GM23338 (cell line): ENCODE measurements around the gene KCNMA1. TPM values are rescaled to one million over a fixed set of nuclear protein-coding genes. Genes with fewer than 3 reads are reported as not detected.

Experiments
- ATAC-seq: fragments of 200-7000 bp; cut with Tn5 transposase; 3 replicates; pipeline ENCODE4 v1.9.1; 2020
- DNase-seq: peaks from one replicate; pipeline ENCODE4 v3.0.0-alpha.2; 2015; ENCODE audit warnings: low spot score
- H2AFZ ChIP-seq: fragments of 200-600 bp; sonication (generic); 2 replicates; pipeline ENCODE4 v1.8.0; 2016; ENCODE audit warnings: antibody characterized with exemption, mild to moderate bottlenecking, moderate library complexity
- H3F3A ChIP-seq: fragments of 200-600 bp; sonication (generic); replicated peaks from 2 replicates; pipeline ENCODE4 v1.8.0; 2017; ENCODE audit warnings: antibody characterized with exemption, mixed run types, low read depth
- H3K27ac ChIP-seq: fragments of 200-600 bp; sonication (generic); 2 replicates; pipeline ENCODE4 v1.6.1; 2016; ENCODE audit warnings: low read depth
- H3K27me3 ChIP-seq: fragments of 200-600 bp; sonication (generic); 2 replicates; pipeline ENCODE4 v1.8.0; 2016; ENCODE audit warnings: mild to moderate bottlenecking, mixed run types, moderate library complexity; ENCODE audit not compliant: insufficient read depth
- H3K36me3 ChIP-seq: fragments of 200-600 bp; sonication (generic); 2 replicates; pipeline ENCODE4 v1.8.0; 2016; ENCODE audit warnings: mild to moderate bottlenecking; ENCODE audit not compliant: insufficient read depth
- H3K4me1 ChIP-seq: fragments of 200-600 bp; sonication (generic); 2 replicates; pipeline ENCODE4 v1.8.0; 2016; ENCODE audit warnings: mild to moderate bottlenecking, moderate library complexity; ENCODE audit not compliant: insufficient read depth
- H3K4me2 ChIP-seq: fragments of 200-600 bp; sonication (generic); 2 replicates; pipeline ENCODE4 v1.7.1; 2017; ENCODE audit warnings: mixed run types
- H3K4me3 ChIP-seq: fragments of 200-600 bp; sonication (generic); 2 replicates; pipeline ENCODE4 v1.6.1; 2016; ENCODE audit warnings: mixed run types
- H3K79me2 ChIP-seq: fragments of 200-600 bp; sonication (generic); replicated peaks from 2 replicates; pipeline ENCODE4 v1.8.0; 2017; ENCODE audit warnings: mild to moderate bottlenecking; ENCODE audit not compliant: insufficient read depth
- H3K9me2 ChIP-seq: fragments of 200-600 bp; sonication (generic); 2 replicates; pipeline ENCODE4 v1.8.0; 2017; ENCODE audit not compliant: insufficient read depth
- H4K20me1 ChIP-seq: fragments of 200-600 bp; sonication (generic); replicated peaks from 2 replicates; pipeline ENCODE4 v1.8.0; 2017; ENCODE audit warnings: mild to moderate bottlenecking; ENCODE audit not compliant: insufficient read depth
- H3K27ac Mint-ChIP-seq: 2 replicates; pipeline ENCODE4 v1.8.0; 2020; ENCODE audit warnings: inconsistent platforms, mild to moderate bottlenecking, moderate library complexity, mixed read lengths
- H3K27me3 Mint-ChIP-seq: 3 replicates; pipeline ENCODE4 v1.8.0; 2022; ENCODE audit warnings: low read depth, mild to moderate bottlenecking, moderate library complexity, mixed read lengths, inconsistent platforms; ENCODE audit not compliant: insufficient read depth, poor library complexity
- H3K36me3 Mint-ChIP-seq: 3 replicates; pipeline ENCODE4 v1.8.0; 2021; ENCODE audit warnings: low read depth, mild to moderate bottlenecking, inconsistent platforms, moderate library complexity, mixed read lengths
- H3K4me1 Mint-ChIP-seq: 3 replicates; pipeline ENCODE4 v1.8.0; 2020; ENCODE audit warnings: mild to moderate bottlenecking, inconsistent platforms, mixed read lengths
- H3K4me3 Mint-ChIP-seq: 3 replicates; pipeline ENCODE4 v1.8.0; 2021; ENCODE audit warnings: moderate library complexity, mild to moderate bottlenecking, inconsistent platforms, mixed read lengths
- H3K9me3 Mint-ChIP-seq: 3 replicates; pipeline ENCODE4 v1.8.0; 2020; ENCODE audit warnings: moderate library complexity, mild to moderate bottlenecking, inconsistent platforms, mixed read lengths
- CREB1 ChIP-seq: fragments of 250-450 bp; sonication (Bioruptor Pico); IDR thresholded peaks from 2 replicates; pipeline ENCODE4 v1.5.0; 2020; ENCODE audit warnings: low read depth, mild to moderate bottlenecking, moderate library complexity
- JUNB ChIP-seq: IDR thresholded peaks from one replicate; pipeline ENCODE4 v1.6.1; 2016; ENCODE audit warnings: antibody characterized with exemption; ENCODE audit not compliant: unreplicated experiment
- NANOG ChIP-seq: IDR thresholded peaks from 2 replicates; pipeline ENCODE4 v1.6.1; 2016; ENCODE audit warnings: antibody characterized with exemption, borderline replicate concordance
- POLR2AphosphoS5 ChIP-seq: IDR thresholded peaks from 2 replicates; pipeline ENCODE4 v1.6.1; 2016; ENCODE audit warnings: antibody characterized with exemption, low read depth
- STAT1 ChIP-seq: IDR thresholded peaks from one replicate; pipeline ENCODE4 v1.6.1; 2016; ENCODE audit warnings: antibody characterized with exemption; ENCODE audit not compliant: unreplicated experiment
- ZNF114 ChIP-seq: fragments of 250-450 bp; sonication (Bioruptor Pico); IDR thresholded peaks from 2 replicates; pipeline ENCODE4 v1.5.0; 2020; ENCODE audit warnings: mild to moderate bottlenecking, moderate library complexity
- polyA plus RNA-seq: library from polyadenylated mRNA; unstranded; fragments of >200 nt; fragmentation: Nextera tagmentation; extraction: Ambion mirVana; gene quantifications from 2 replicates; pipeline ENCODE4 v1.2.1, GENCODE V29; 2016
- total RNA-seq: library from RNA; depleted of rRNA; stranded (reverse); fragments of >200 nt; shearing (Covaris generic); gene quantifications from 2 replicates; pipeline ENCODE4 v1.2.3, GENCODE V29; 2014
- TF ChIP-seq, protein P1 (sequence below): fragments of 250-450 bp; sonication (Bioruptor Pico); IDR thresholded peaks from 2 replicates; pipeline ENCODE4 v1.5.0; 2020; ENCODE audit warnings: mild to moderate bottlenecking, moderate library complexity
- TF ChIP-seq, protein P2 (sequence below): IDR thresholded peaks from 2 replicates; pipeline ENCODE4 v1.6.1; 2016; ENCODE audit warnings: antibody characterized with exemption
- TF ChIP-seq, protein P3 (sequence below), 2 experiments: fragments of 200-600 bp in 1 of 2; sonication (generic) in 1 of 2; conservative IDR thresholded peaks; 2 replicates each; pipeline versions ENCODE4 v1.5.1 to v1.6.1; 2016 to 2017; ENCODE audit warnings: antibody characterized with exemption in 2 of 2, low read depth in 2 of 2, mild to moderate bottlenecking in 2 of 2, moderate library complexity in 1 of 2

The KCNMA1 gene
- total and polyA plus RNA-seq, 2 experiments from 2014 or later: 8.2 to 9.0 TPM

DNA sequence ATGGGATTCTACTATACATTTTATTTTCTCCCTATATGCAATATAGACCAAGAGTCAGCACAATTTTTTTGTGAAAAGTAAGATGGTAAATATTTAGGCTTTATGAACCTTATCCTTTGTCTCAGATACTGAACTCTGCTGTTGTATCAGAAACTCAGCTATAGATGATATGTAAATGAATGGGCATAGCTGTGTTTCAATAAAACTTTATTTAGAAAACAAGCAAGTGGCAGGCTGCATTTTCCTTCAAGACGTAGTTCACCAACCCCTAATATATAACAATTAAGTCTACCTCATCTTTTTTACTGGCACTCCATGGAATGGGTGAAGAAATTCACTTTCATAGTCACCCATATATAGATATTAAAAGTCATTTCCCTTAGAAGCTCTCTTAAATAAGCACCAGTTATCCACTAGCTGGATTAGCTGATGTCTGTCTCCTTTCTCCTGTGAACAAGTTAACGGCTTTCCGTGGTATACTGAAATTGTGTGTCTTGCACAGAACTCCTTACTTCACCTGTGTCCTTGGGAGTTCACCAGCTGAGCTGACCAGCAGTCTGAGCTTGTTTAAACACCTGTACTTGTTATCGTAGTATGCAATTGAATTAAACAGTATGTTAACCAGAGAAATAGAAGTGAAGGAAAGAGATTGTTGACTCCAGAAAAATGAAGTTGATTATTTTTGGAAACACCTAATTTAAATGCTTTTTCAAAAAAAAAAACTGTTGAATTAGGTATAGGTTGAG is 770.6 kb downstream of the KCNMA1 start:
- H4K20me1 ChIP-seq: no peaks in the 10 kb centered on the region
- no peaks in the 10 kb centered on the region for H3K36me3 Mint-ChIP-seq

DNA sequence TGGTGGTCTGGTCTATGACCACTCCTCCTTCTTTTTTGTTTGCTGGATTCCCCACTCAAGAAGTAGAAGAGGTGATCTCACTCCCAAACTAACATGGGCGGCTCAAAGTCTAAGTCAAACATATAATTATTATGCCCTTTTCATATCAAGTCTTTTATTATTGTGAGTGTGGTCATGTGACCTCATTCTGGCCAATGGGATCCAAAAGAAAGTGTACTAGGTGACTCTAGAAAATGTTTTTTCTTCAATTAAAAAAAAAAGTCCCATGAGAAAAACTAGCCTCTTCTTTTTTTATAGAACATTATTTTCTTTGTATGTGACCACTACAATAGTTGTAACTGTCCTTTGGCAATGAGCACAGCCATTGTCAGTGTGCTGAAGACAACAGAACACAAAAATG is 772.7 kb downstream of the KCNMA1 start:
- no peaks in the 10 kb centered on the region for H3K79me2 ChIP-seq
- no peak overlapping the region for H2AFZ ChIP-seq
- Mint-ChIP-seq H3K36me3 (no peaks in the 10 kb centered on the region), H3K4me3 (no peak overlapping the region), H3K4me1 (no peaks in the 10 kb centered on the region), H3K9me3 (no peaks in the 10 kb centered on the region; the same call in 2 of the 3 replicates), H3K27ac (no peak overlapping the region), H3K27me3 (no peaks in the 10 kb centered on the region)
- H4K20me1 ChIP-seq: no peaks in the 10 kb centered on the region
- no peaks in the 10 kb centered on the region for H3K4me1 ChIP-seq
- no peak overlapping the region for H3K4me2 ChIP-seq
- H3K9me2 ChIP-seq: peaks cover 10% of the 10 kb centered on the region; the same call in 1 of the 2 replicates
- H3K4me3 ChIP-seq: no peak overlapping the region
- ATAC-seq (no peak), DNase-seq (no peak)
- H3F3A ChIP-seq: no peaks in the 10 kb centered on the region
- no peaks in the 10 kb centered on the region for H3K27me3 ChIP-seq
- no peak overlapping the region for H3K27ac ChIP-seq
- H3K36me3 ChIP-seq: no peaks in the 10 kb centered on the region
- TF ChIP-seq, protein P1, sequence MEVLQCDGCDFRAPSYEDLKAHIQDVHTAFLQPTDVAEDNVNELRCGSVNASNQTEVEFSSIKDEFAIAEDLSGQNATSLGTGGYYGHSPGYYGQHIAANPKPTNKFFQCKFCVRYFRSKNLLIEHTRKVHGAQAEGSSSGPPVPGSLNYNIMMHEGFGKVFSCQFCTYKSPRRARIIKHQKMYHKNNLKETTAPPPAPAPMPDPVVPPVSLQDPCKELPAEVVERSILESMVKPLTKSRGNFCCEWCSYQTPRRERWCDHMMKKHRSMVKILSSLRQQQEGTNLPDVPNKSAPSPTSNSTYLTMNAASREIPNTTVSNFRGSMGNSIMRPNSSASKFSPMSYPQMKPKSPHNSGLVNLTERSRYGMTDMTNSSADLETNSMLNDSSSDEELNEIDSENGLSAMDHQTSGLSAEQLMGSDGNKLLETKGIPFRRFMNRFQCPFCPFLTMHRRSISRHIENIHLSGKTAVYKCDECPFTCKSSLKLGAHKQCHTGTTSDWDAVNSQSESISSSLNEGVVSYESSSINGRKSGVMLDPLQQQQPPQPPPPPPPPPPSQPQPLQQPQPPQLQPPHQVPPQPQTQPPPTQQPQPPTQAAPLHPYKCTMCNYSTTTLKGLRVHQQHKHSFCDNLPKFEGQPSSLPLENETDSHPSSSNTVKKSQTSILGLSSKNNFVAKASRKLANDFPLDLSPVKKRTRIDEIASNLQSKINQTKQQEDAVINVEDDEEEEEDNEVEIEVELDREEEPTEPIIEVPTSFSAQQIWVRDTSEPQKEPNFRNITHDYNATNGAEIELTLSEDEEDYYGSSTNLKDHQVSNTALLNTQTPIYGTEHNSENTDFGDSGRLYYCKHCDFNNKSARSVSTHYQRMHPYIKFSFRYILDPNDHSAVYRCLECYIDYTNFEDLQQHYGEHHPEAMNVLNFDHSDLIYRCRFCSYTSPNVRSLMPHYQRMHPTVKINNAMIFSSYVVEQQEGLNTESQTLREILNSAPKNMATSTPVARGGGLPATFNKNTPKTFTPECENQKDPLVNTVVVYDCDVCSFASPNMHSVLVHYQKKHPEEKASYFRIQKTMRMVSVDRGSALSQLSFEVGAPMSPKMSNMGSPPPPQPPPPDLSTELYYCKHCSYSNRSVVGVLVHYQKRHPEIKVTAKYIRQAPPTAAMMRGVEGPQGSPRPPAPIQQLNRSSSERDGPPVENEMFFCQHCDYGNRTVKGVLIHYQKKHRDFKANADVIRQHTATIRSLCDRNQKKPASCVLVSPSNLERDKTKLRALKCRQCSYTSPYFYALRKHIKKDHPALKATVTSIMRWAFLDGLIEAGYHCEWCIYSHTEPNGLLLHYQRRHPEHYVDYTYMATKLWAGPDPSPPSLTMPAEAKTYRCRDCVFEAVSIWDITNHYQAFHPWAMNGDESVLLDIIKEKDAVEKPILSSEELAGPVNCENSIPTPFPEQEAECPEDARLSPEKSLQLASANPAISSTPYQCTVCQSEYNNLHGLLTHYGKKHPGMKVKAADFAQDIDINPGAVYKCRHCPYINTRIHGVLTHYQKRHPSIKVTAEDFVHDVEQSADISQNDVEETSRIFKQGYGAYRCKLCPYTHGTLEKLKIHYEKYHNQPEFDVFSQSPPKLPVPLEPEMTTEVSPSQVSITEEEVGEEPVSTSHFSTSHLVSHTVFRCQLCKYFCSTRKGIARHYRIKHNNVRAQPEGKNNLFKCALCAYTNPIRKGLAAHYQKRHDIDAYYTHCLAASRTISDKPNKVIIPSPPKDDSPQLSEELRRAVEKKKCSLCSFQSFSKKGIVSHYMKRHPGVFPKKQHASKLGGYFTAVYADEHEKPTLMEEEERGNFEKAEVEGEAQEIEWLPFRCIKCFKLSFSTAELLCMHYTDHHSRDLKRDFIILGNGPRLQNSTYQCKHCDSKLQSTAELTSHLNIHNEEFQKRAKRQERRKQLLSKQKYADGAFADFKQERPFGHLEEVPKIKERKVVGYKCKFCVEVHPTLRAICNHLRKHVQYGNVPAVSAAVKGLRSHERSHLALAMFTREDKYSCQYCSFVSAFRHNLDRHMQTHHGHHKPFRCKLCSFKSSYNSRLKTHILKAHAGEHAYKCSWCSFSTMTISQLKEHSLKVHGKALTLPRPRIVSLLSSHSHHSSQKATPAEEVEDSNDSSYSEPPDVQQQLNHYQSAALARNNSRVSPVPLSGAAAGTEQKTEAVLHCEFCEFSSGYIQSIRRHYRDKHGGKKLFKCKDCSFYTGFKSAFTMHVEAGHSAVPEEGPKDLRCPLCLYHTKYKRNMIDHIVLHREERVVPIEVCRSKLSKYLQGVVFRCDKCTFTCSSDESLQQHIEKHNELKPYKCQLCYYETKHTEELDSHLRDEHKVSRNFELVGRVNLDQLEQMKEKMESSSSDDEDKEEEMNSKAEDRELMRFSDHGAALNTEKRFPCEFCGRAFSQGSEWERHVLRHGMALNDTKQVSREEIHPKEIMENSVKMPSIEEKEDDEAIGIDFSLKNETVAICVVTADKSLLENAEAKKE (CRISPR knock-in tag): no peak
- TF ChIP-seq JUNB (no peak), STAT1 (no peak), POLR2AphosphoS5 (no peak), NANOG (no peak), CREB1 (CRISPR knock-in tag) (no peak)
- TF ChIP-seq, protein P2, sequence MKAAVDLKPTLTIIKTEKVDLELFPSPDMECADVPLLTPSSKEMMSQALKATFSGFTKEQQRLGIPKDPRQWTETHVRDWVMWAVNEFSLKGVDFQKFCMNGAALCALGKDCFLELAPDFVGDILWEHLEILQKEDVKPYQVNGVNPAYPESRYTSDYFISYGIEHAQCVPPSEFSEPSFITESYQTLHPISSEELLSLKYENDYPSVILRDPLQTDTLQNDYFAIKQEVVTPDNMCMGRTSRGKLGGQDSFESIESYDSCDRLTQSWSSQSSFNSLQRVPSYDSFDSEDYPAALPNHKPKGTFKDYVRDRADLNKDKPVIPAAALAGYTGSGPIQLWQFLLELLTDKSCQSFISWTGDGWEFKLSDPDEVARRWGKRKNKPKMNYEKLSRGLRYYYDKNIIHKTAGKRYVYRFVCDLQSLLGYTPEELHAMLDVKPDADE: no peak

More for the DNA sequence above, 770.6 kb downstream of the KCNMA1 start:
- H3K9me3 Mint-ChIP-seq: no peaks in the 10 kb centered on the region; the same call in 2 of the 3 replicates
- H3K4me1 Mint-ChIP-seq: no peaks in the 10 kb centered on the region
- Histone ChIP-seq H3K4me2 (no peak overlapping the region), H3K4me1 (no peaks in the 10 kb centered on the region), H3K27ac (no peak overlapping the region), H3F3A (no peaks in the 10 kb centered on the region), H3K9me2 (peaks cover 9% of the 10 kb centered on the region; the same call in 1 of the 2 replicates), H3K79me2 (no peaks in the 10 kb centered on the region), H3K27me3 (no peaks in the 10 kb centered on the region), H3K4me3 (no peak overlapping the region), H3K36me3 (no peaks in the 10 kb centered on the region), H2AFZ (no peak overlapping the region)
- no peaks in the 10 kb centered on the region for H3K27me3 Mint-ChIP-seq
- DNase-seq: no peak
- H3K27ac Mint-ChIP-seq: no peak overlapping the region
- ATAC-seq: no peak
- TF ChIP-seq STAT1: no peak
- no peak for TF ChIP-seq ZNF114 (CRISPR knock-in tag)
- TF ChIP-seq, protein P2: no peak
- TF ChIP-seq, protein P3, sequence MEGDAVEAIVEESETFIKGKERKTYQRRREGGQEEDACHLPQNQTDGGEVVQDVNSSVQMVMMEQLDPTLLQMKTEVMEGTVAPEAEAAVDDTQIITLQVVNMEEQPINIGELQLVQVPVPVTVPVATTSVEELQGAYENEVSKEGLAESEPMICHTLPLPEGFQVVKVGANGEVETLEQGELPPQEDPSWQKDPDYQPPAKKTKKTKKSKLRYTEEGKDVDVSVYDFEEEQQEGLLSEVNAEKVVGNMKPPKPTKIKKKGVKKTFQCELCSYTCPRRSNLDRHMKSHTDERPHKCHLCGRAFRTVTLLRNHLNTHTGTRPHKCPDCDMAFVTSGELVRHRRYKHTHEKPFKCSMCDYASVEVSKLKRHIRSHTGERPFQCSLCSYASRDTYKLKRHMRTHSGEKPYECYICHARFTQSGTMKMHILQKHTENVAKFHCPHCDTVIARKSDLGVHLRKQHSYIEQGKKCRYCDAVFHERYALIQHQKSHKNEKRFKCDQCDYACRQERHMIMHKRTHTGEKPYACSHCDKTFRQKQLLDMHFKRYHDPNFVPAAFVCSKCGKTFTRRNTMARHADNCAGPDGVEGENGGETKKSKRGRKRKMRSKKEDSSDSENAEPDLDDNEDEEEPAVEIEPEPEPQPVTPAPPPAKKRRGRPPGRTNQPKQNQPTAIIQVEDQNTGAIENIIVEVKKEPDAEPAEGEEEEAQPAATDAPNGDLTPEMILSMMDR (conservative IDR thresholded peaks at IDR 0.05; ENCODE audit: low read depth in 2 of 2): no peak
- no peak overlapping the region for H3K4me3 Mint-ChIP-seq
